B cell (primary cell): Measurements from ENCODE around the gene AOPEP.

Experiments
- EZH2 ChIP-seq: IDR thresholded peaks from 2 replicates; pipeline ENCODE4 v1.6.1; 2012; ENCODE audit warnings: borderline replicate concordance, low read depth, mild to moderate bottlenecking, moderate library complexity, low read length; ENCODE audit not compliant: insufficient read depth, poor library complexity, severe bottlenecking
- TF ChIP-seq, protein P1 (sequence below): fragments of 200-600 bp; IDR thresholded peaks from one replicate; pipeline ENCODE4 v1.8.0; 2022; ENCODE audit warnings: antibody characterized with exemption, mild to moderate bottlenecking

DNA sequence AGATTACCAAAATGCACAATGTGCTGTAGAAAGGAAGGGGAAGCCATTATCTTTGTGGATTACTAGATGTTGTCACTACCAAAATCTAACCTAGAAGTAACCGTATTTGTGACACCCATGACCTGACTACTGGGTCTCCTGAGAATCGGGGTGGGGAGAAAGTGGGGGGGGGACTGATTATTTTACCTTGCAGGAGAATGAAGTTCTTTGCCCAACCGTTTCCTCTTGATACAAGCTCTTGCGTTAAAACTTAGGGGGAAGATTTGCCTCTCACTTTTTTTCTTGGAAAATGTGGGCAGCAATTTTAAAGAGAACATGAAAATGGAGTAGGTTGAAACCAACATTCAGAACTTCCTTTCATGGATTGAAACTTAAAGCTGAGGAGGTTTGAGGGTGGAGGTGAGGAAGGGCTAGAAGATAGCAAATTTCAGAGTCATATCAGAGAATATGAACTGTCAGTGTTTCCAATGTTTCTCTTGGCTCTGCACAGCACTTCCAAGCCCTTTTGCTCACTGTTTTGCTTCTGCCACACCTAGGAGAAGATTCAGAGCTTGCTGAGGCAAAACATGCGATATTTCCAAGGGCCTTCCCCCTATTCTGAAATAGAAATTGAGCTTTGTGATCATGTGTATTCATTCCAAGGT is 280.8 kb downstream of the AOPEP start:
- TF ChIP-seq, protein P1, sequence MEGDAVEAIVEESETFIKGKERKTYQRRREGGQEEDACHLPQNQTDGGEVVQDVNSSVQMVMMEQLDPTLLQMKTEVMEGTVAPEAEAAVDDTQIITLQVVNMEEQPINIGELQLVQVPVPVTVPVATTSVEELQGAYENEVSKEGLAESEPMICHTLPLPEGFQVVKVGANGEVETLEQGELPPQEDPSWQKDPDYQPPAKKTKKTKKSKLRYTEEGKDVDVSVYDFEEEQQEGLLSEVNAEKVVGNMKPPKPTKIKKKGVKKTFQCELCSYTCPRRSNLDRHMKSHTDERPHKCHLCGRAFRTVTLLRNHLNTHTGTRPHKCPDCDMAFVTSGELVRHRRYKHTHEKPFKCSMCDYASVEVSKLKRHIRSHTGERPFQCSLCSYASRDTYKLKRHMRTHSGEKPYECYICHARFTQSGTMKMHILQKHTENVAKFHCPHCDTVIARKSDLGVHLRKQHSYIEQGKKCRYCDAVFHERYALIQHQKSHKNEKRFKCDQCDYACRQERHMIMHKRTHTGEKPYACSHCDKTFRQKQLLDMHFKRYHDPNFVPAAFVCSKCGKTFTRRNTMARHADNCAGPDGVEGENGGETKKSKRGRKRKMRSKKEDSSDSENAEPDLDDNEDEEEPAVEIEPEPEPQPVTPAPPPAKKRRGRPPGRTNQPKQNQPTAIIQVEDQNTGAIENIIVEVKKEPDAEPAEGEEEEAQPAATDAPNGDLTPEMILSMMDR, result no peak
- TF ChIP-seq EZH2, result no peak
